Measurements from ENCODE around the gene FCRL5.
"Not testable (repeated sequence)": the region's sequence is repeated elsewhere in the genome, so short reads cannot be mapped to it uniquely, and the experiment has no call there.

FCRL5 gene

GRCh38 chr1:157487504-157487903 lies 64.8 kb downstream of the FCRL5 start:
- DNase-seq (ENCODE audit: low read depth) = no peak

- DNase-seq (ENCODE audit: low read depth) = no peak
Measured at GRCh38 chr1:157487096-157487495, 65.2 kb downstream of the FCRL5 start.

- not testable (repeated sequence) for DNase-seq (ENCODE audit: low read depth)
Measured at GRCh38 chr1:157486400-157486799, 65.9 kb downstream of the FCRL5 start.

- DNase-seq (ENCODE audit: low read depth) = no peak
Measured at GRCh38 chr1:157485793-157486192, 66.5 kb downstream of the FCRL5 start.

- DNase-seq (ENCODE audit: low read depth) = no peak
Measured at GRCh38 chr1:157484573-157484972, 67.7 kb downstream of the FCRL5 start.

GRCh38 chr1:157483635-157484034 lies 68.7 kb downstream of the FCRL5 start:
- DNase-seq (ENCODE audit: low read depth) = no peak

- no peak for DNase-seq (ENCODE audit: low read depth)
Measured at GRCh38 chr1:157482717-157483116, 69.6 kb downstream of the FCRL5 start.

- no peak for DNase-seq (ENCODE audit: low read depth)
Measured at GRCh38 chr1:157482174-157482573, 70.1 kb downstream of the FCRL5 start.

GRCh38 chr1:157478030-157478429 lies 74.3 kb downstream of the FCRL5 start:
- no peak for DNase-seq (ENCODE audit: low read depth)

GRCh38 chr1:157477419-157477818 lies 74.9 kb downstream of the FCRL5 start:
- DNase-seq (ENCODE audit: low read depth) = no peak

GRCh38 chr1:157472959-157473358 lies 79.4 kb downstream of the FCRL5 start:
- DNase-seq (ENCODE audit: low read depth) = no peak

- no peak for DNase-seq (ENCODE audit: low read depth)
Measured at GRCh38 chr1:157472056-157472701, 80.1 kb downstream of the FCRL5 start.

GRCh38 chr1:157471531-157471930 lies 80.8 kb downstream of the FCRL5 start:
- no peak for DNase-seq (ENCODE audit: low read depth)

GRCh38 chr1:157469752-157470675 lies 82.3 kb downstream of the FCRL5 start:
- DNase-seq (ENCODE audit: low read depth) = no peak

- DNase-seq (ENCODE audit: low read depth) = no peak
Measured at GRCh38 chr1:157469300-157469699, 83.0 kb downstream of the FCRL5 start.

GRCh38 chr1:157466011-157466410 lies 86.3 kb downstream of the FCRL5 start:
- no peak for DNase-seq (ENCODE audit: low read depth)

Data from stimulated activated CD8-positive, alpha-beta memory T cell treated with anti-CD3 and anti-CD28 coated beads, Interleukin-12 subunit alpha, Interleukin-12 subunit beta, amount 100 ng/mL, for 1 hour (primary cell).